ENCODE data around the gene CAPS2.
"Not testable (repeated sequence)": the region's sequence is repeated elsewhere in the genome, so short reads cannot be mapped to it uniquely, and the experiment has no call there.

Gene CAPS2

GRCh38 chr12:75329918-75330826 lies at the start of gene CAPS2:
Gene CAPS2, minus strand, starts transcription at chr12:75330324. Its CDS starts 3,826 bp downstream, at chr12:75326498.
- Mint-ChIP-seq H3K4me3 (peak within 1 kb of the TSS; percentile 78), H3K4me1 (peaks cover 16% of the 10 kb centered on the region), H3K27ac (no peak within 1 kb of the TSS), H3K9me3 (no peaks in the 10 kb centered on the region), H3K36me3 (ENCODE audit: low read depth) (no peaks in the 10 kb centered on the region), H3K27me3 (peaks cover 43% of the 10 kb centered on the region)
- peak; percentile 71 for DNase-seq
- peak; percentile 67 for ATAC-seq

GRCh38 chr12:75378354-75378753 lies 48.2 kb upstream of the CAPS2 start:
- Mint-ChIP-seq H3K4me1 (no peaks in the 10 kb centered on the region), H3K36me3 (ENCODE audit: low read depth) (peaks cover 3% of the 10 kb centered on the region), H3K27me3 (no peaks in the 10 kb centered on the region), H3K27ac (no peak overlapping the region), H3K4me3 (no peak overlapping the region), H3K9me3 (no peaks in the 10 kb centered on the region)
- no peak for DNase-seq
- no peak for ATAC-seq

DNA sequence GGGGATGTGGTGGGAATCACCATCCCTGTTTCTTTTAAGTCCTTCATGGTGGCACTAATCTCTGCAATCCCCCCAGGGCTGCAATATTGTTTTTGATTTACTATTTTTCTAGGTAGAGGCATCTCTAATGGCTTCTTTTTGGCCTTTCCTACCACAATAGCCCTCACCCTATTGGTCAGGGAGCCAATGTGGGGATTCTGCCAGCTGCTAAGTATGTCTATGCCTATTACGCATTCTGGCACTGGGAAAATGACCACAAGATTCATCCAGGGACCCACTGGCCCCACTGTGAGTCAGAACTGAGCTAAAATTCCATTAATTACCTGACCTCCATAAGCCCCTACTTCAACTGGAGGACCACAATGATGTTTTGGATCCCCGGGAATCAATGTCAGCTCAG lies 44.8 kb upstream of the CAPS2 start:
- Mint-ChIP-seq H3K27me3 (no peaks in the 10 kb centered on the region), H3K9me3 (no peaks in the 10 kb centered on the region), H3K36me3 (ENCODE audit: low read depth) (peaks cover 3% of the 10 kb centered on the region), H3K4me3 (no peak overlapping the region), H3K27ac (no peak overlapping the region), H3K4me1 (no peaks in the 10 kb centered on the region)
- DNase-seq (no peak), ATAC-seq (no peak)

GRCh38 chr12:75366629-75367028 lies 36.5 kb upstream of the CAPS2 start:
- peak; percentile 52 for ATAC-seq
- H3K4me1 Mint-ChIP-seq: peaks cover 11% of the 10 kb centered on the region
- no peaks in the 10 kb centered on the region for H3K27me3 Mint-ChIP-seq
- peaks cover 2% of the 10 kb centered on the region for H3K9me3 Mint-ChIP-seq
- DNase-seq: no peak
- no peaks in the 10 kb centered on the region for H3K36me3 Mint-ChIP-seq (ENCODE audit: low read depth)
- no peak overlapping the region for H3K27ac Mint-ChIP-seq
- H3K4me3 Mint-ChIP-seq: no peak overlapping the region

DNA sequence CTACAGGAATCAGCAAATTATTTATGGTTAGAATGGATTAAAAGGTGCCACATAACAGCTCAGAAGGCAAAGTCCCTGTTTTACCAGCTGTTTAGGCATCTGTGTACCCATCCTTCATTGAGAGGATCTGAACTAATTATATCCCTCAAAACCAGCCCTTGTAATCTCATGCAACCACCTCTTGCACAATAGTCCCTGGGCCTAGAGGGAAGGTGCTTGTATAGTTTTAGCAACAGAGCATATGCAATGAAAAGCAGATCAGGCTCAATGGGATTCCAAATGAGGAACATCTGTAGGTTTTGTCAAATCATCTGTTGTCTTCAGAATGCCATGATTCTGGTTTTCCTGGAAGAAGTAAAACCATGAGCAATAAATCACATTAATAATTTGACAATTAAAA lies 34.8 kb upstream of the CAPS2 start:
- DNase-seq (no peak), ATAC-seq (no peak)
- Mint-ChIP-seq H3K4me1 (peaks cover 22% of the 10 kb centered on the region), H3K27me3 (no peaks in the 10 kb centered on the region), H3K36me3 (ENCODE audit: low read depth) (peaks cover 2% of the 10 kb centered on the region), H3K9me3 (peaks cover 3% of the 10 kb centered on the region), H3K27ac (no peak overlapping the region), H3K4me3 (no peak overlapping the region)

DNA sequence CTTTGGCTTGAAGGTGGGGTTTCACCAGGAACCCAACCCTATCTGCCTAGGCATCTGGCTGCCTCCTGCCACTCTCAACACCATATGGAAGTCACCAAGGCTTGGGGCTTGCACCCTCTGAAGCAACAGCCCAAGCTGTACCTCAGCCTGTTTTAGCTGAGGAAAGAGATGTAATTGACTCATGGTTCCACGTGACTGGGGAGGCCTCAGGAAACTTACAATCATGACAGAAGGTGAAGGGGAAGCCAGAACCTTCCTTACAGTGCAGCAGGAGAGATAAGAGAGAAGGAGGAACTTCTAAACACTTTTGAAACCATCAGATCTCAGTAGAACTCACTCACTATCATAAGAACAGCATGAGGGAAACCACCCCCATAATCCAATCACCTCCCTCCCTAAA lies 31.3 kb upstream of the CAPS2 start:
- Mint-ChIP-seq H3K27ac (no peak overlapping the region), H3K9me3 (peaks cover 3% of the 10 kb centered on the region), H3K36me3 (ENCODE audit: low read depth) (peaks cover 2% of the 10 kb centered on the region), H3K27me3 (no peaks in the 10 kb centered on the region), H3K4me1 (peaks cover 17% of the 10 kb centered on the region), H3K4me3 (no peak overlapping the region)
- ATAC-seq (no peak), DNase-seq (no peak)

DNA sequence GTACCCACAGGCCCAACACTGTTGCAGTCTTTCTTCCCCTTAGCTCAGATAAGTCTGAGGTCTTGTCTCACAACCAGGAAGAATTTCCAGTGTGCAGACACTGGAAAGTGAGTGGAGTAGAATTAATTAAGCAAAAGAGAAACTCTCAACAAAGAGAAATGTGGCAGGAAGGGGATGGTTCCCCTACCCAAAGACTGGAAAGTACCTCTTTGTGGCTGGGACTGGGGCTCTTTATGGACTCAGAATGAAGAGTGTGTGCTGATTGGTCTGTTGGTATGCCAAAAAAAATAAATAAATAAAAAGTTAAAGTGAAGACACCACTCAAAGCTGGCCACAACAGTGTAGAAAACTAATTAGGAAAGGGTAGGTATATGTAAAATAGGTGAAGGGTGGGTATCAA lies 30.8 kb upstream of the CAPS2 start:
- Mint-ChIP-seq H3K4me1 (peaks cover 12% of the 10 kb centered on the region), H3K27me3 (no peaks in the 10 kb centered on the region), H3K9me3 (peaks cover 3% of the 10 kb centered on the region), H3K4me3 (no peak overlapping the region), H3K27ac (no peak overlapping the region), H3K36me3 (ENCODE audit: low read depth) (peaks cover 2% of the 10 kb centered on the region)
- ATAC-seq (no peak), DNase-seq (no peak)

DNA sequence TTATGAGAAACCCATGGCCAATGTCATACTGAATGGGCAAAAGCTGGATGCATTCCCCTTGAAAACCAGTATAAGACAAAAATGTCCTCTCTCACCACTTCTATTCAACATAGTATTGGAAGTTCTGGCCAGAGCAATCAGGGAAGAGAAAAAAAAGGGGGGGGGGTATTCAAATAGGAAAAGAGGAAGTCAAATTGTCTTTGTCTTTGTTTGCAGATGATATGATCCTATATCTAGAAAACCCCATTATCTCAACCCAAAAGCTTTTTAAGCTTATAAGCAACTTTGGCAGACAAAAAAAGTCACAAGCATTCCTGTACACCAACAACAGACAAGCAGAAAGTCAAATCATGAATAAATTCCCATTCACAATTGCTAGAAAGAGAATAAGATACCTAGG lies 23.9 kb upstream of the CAPS2 start:
- Mint-ChIP-seq H3K36me3 (ENCODE audit: low read depth) (no peaks in the 10 kb centered on the region), H3K9me3 (peaks cover 23% of the 10 kb centered on the region), H3K4me1 (no peaks in the 10 kb centered on the region), H3K4me3 (no peak overlapping the region), H3K27me3 (no peaks in the 10 kb centered on the region), H3K27ac (no peak overlapping the region)
- no peak for ATAC-seq
- DNase-seq: no peak

DNA sequence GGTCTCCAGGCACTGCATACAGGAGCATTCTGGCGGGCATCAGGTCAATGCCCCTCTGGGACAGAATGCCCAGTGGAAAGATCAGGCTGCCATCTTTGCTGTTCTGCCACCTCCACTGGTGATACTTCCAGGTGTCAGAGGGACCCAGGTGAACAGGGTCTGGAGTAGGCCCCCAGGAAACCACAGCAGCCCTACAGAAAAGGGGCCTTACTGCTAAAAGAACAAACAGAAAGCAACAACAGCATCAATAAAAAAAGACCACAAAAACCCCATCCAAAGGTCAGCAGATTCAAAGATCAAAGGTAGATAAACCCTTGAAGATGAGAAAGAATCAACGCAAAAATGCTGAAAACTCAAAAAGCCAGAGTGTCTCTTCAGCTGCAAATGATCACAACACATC lies 20.3 kb upstream of the CAPS2 start:
- H3K36me3 Mint-ChIP-seq (ENCODE audit: low read depth): no peaks in the 10 kb centered on the region
- H3K9me3 Mint-ChIP-seq: peaks cover 23% of the 10 kb centered on the region

DNA sequence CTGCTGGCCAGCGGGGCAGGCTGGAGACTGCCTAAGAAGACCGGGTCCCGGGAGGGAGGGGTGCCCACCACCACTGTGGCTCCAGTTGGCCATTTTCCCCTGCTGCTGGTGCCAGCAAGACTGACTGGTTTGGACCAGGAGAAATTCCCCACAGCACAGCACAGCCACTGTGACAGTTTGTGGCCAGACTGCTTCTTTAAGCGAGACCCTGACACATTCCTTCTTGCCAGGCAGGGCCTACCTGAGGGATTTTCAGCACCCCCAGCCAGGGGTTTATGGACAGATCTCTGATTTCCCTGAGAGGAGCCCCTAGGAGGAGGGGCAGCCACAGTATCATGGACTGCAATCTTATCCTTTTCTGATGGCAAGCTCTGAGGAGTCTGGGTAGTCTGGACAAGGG lies 19.8 kb upstream of the CAPS2 start:
- H3K4me3 Mint-ChIP-seq: no peak overlapping the region
- ATAC-seq: no peak
- no peak for DNase-seq
- no peak overlapping the region for H3K27ac Mint-ChIP-seq
- H3K27me3 Mint-ChIP-seq: no peaks in the 10 kb centered on the region
- peaks cover 20% of the 10 kb centered on the region for H3K9me3 Mint-ChIP-seq
- no peaks in the 10 kb centered on the region for H3K36me3 Mint-ChIP-seq (ENCODE audit: low read depth)
- H3K4me1 Mint-ChIP-seq: peaks cover 14% of the 10 kb centered on the region

More for the DNA sequence above, 20.3 kb upstream of the CAPS2 start:
- DNase-seq (no peak), ATAC-seq (no peak)
- Mint-ChIP-seq H3K4me1 (peaks cover 14% of the 10 kb centered on the region), H3K27me3 (no peaks in the 10 kb centered on the region), H3K27ac (no peak overlapping the region), H3K4me3 (no peak overlapping the region)

DNA sequence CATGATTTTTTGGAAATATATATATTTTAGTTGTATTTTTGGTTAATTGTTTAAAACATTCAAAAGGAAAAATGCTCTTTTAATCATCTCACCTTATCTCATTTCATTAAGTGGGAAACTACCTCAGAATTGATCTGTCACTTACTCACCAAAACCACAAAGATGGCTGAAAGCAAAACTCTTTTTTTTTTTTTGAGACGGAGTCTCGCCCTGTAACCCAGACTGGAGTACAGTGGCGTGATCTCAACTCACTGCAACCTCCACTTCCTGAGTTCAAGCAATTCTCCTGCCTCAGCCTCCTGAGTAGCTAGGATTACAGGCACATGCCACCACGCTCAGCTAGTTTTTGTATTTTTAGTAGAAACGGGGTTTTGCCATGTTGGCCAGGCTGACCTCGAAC lies 16.1 kb upstream of the CAPS2 start:
- H3K36me3 Mint-ChIP-seq (ENCODE audit: low read depth); H3K4me3 Mint-ChIP-seq; H3K27ac Mint-ChIP-seq; H3K9me3 Mint-ChIP-seq; DNase-seq; H3K27me3 Mint-ChIP-seq: not testable (repeated sequence)
- H3K4me1 Mint-ChIP-seq: peaks cover 14% of the 10 kb centered on the region
- ATAC-seq: peak; percentile 88

GRCh38 chr12:75345531-75345930 lies 15.4 kb upstream of the CAPS2 start:
- no peak overlapping the region for H3K27ac Mint-ChIP-seq
- no peak for DNase-seq
- peaks cover 14% of the 10 kb centered on the region for H3K4me1 Mint-ChIP-seq
- no peak overlapping the region for H3K4me3 Mint-ChIP-seq
- H3K27me3 Mint-ChIP-seq: no peaks in the 10 kb centered on the region
- no peak for ATAC-seq
- no peaks in the 10 kb centered on the region for H3K36me3 Mint-ChIP-seq (ENCODE audit: low read depth)
- H3K9me3 Mint-ChIP-seq: no peaks in the 10 kb centered on the region

GRCh38 chr12:75341873-75342272 lies 11.7 kb upstream of the CAPS2 start:
- Mint-ChIP-seq H3K4me1 (peaks cover 18% of the 10 kb centered on the region), H3K27me3 (no peaks in the 10 kb centered on the region), H3K27ac (no peak overlapping the region), H3K4me3 (no peak overlapping the region), H3K9me3 (no peaks in the 10 kb centered on the region), H3K36me3 (ENCODE audit: low read depth) (no peaks in the 10 kb centered on the region)
- no peak for DNase-seq
- no peak for ATAC-seq

- no peak for ATAC-seq
- no peaks in the 10 kb centered on the region for H3K9me3 Mint-ChIP-seq
These were observed 7.8 kb upstream of the CAPS2 start for GRCh38 chr12:75337905-75338304.

DNA sequence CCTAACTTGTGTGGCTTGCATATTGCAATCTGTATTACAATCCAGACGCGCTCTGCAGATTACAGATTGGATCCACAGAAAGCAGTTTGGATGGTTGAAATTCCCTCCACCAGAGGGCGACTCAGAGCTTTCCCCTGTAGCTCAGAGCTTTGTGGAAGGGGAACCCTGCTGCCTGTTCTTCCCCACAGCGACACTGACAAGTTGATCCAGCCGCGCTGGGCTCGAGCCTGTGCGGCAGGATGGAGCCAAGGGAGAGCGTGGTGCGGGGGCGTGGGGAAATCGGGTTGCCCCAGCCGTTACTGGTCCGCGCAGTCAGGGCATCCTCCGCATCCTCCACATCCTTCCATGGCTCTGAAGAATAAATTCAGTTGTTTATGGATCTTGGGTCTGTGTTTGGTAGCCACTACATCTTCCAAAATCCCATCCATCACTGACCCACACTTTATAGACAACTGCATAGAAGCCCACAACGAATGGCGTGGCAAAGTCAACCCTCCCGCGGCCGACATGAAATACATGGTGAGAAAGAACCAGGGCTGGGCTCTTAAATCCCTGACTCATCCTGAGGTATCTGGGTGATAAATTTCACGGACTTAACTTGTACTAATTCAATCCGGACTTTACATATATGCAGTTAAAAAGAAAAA lies 4.4 kb upstream of the CAPS2 start, which contains the start of gene GLIPR1L1:
TSS of gene GLIPR1L1 (plus strand) at position 287 of the 647 bp plus-strand sequence. CDS start at position 346, 59 bp downstream.
- Mint-ChIP-seq H3K9me3 (no peaks in the 10 kb centered on the region), H3K36me3 (ENCODE audit: low read depth) (no peaks in the 10 kb centered on the region), H3K27ac (peak within 1 kb of the TSS; percentile 12), H3K4me1 (peaks cover 21% of the 10 kb centered on the region), H3K27me3 (peaks cover 31% of the 10 kb centered on the region), H3K4me3 (peak within 1 kb of the TSS; percentile 77)
- peak; percentile 85 for DNase-seq
- ATAC-seq: peak; percentile 87

More at GRCh38 chr12:75337905-75338304, 7.8 kb upstream of the CAPS2 start:
- Mint-ChIP-seq H3K27ac (no peak overlapping the region), H3K4me3 (no peak overlapping the region), H3K27me3 (peaks cover 17% of the 10 kb centered on the region), H3K4me1 (peaks cover 13% of the 10 kb centered on the region), H3K36me3 (ENCODE audit: low read depth) (no peaks in the 10 kb centered on the region)
- no peak for DNase-seq
